HG03196 (cell line): ENCODE results near the gene DOC2B.
"Not testable (repeated sequence)": the region's sequence is repeated elsewhere in the genome, so short reads cannot be mapped to it uniquely, and the experiment has no call there.

Source experiments
- ATAC-seq: cut with Tn5 transposase; IDR thresholded peaks from one replicate; pipeline ENCODE4 v1.9.1; 2021; ENCODE audit not compliant: unreplicated experiment

Gene DOC2B

GRCh38 chr17:146983-147761 is 34.3 kb downstream of the DOC2B start:
- ATAC-seq, result no peak

- no peak for ATAC-seq
Measured at GRCh38 chr17:146546-146945, 34.9 kb downstream of the DOC2B start.

DNA sequence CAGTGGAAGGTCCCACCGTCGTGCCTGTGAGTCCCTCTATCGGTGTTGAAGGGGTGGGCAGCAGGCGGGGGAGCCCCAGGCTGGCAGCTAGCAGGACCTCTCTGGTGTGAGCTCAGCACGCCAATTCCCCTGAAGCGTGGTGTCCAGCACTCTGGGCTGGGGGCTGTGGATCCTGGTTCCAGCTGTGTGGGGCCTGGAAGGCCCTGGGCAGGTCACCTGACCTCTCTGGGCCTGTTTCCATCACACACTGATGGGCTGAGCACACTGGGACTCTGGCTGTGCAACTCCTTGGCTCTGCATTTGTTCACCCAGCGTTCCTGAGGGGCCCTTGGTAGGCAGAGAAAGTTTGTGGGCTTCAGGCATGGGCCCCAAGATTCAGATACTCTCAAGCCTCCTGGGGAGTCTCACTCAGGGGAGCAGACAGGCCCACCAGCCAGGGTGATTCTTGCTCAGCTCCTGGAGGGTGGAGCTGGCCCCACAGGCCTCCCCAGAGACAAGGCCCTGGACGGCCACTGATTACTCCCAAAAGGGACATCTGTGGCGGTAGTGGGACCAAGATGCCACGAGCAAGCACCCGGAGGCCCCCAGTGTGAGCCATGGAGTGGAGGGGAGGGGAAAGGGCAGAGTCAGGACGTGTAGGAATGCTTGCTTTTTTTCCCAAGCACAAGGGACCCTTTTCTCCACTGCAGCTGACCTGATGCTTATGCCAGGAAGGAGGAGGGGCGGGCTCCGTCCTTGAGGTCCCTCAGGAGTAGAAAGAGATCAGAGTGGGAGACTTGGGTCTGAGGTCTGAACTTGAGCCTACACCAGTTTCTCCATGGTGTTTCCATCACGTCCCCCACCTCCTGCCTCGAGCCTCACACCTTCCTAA is 35.5 kb downstream of the DOC2B start:
- no peak for ATAC-seq

- ATAC-seq, result no peak
Measured at GRCh38 chr17:144936-145670, 36.3 kb downstream of the DOC2B start.

DNA sequence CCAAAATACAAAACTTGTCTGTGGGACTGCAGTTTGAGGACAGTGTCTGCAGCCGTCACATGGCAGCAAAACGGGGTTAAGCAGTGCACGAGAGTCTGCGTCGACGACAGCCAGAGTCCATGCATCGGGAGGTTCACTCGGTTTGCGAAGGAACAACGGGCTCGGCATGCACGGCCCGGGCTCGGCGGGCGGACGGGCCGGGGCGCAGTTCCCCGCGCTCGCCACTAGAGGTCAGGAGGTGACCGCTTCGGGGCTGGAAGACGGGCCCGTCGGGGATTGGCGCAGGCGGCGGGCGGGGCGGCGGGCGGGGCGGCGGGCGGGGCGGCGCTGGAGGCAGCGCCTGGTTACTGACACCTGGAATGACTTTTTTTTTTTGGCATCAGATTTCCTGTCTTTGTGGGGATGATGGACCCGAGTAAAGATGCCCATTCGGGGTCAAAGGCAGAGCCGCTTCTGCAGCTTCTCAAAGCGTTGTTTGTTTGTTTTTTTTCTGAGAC is 37.6 kb downstream of the DOC2B start:
- no peak for ATAC-seq

DNA sequence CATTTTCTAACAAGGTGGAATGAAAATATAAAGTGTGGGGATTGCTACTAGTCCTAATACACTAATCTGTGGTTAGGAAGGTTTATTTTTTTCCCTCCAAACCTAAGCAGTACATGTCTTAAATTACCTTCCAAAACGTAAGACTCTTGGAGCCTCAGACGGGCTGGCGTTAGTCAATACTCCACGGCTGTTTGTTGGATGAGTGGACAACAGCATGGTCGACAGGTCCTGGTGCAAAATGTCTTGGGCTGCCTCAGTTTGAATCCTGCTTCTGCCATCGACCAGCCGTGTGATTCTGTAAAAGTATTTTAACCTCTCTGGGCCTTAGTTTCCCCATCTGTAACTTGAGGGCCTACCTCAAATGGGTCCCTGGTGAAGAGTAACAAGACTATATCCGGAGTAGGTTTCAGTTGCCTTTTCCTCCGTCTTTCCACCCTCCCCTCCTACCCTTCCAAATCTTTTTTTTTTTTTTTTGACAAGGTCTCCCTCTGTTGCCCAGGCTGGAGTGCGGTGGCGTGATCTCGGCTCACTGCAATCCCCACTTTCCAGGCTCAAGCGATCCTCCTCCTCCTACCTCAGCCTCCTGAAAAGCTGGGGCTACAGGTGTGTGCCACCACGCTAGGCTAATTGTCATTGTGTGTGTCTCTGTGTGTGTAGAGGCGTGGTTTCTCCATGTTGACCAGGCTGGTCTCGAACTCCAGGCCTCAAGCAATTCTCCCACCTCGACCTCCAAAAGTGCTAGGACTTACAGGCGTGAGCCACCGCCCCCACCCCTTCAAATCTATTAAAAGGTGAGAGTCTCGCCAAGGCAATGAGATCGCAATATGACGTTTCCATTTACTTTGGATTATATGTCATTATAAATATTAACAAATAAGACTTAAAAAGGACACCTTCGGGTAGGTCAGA is 38.3 kb downstream of the DOC2B start:
- no peak for ATAC-seq

DNA sequence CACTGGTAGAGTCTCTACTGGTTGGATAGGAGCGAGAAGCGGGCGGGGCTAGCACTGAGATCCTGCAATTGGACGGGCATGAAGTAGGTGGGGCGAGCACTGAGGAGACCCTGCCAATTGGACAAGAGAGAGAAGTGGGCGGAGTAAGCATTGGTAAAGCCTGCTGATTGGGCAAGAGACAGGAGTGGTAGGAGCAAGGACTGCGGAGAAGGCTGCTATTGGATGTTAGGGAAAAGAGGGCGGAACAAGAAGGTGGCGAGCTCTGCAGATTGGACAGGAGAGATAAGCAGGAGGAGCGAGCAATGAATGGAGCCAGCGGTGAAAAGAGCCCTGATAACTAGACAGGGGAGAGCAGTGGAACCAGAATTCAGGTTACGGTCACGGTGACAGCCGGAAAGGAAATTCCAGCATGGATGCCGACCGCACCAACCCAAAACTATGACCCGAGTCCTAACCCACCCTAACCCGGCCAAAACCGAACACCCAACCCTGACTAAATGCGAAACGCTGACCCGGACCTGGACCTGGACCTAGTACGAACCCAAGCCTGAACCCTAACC is 39.3 kb downstream of the DOC2B start:
- no peak for ATAC-seq

DNA sequence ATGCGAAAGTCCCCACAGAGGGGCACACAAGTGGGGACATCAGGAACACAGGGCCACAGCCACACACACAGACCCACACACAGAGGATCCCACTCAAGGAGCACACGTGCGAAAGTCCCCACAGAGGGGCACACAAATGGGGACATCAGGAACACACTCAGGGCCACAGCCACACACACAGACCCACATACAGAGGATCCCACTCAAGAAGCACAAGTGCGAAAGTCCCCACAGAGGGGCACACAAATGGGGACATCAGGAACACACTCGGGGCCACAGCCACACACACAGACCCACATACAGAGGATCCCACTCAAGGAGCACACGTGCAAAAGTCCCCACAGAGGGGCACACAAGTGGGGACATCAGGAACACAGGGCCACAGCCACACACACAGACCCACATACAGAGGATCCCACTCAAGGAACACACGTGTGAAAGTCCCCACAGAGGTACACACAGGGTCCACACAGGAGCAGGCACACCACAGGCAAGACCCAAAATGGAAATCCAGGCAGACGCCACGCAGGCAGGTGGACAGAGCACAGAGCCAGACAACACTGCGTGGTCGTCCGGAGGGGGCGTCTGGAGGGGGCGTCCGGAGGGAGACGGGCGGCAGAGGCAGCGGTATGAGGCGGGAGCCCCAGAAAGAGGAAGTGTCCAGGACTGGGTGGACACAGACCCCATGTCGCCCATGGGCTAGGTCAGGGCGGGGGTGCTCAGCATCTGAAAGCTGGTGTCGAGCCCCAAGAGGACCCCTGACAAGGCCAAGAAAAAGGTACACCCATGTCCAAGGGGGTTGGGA is 41.8 kb downstream of the DOC2B start:
- ATAC-seq, result not testable (repeated sequence)

DNA sequence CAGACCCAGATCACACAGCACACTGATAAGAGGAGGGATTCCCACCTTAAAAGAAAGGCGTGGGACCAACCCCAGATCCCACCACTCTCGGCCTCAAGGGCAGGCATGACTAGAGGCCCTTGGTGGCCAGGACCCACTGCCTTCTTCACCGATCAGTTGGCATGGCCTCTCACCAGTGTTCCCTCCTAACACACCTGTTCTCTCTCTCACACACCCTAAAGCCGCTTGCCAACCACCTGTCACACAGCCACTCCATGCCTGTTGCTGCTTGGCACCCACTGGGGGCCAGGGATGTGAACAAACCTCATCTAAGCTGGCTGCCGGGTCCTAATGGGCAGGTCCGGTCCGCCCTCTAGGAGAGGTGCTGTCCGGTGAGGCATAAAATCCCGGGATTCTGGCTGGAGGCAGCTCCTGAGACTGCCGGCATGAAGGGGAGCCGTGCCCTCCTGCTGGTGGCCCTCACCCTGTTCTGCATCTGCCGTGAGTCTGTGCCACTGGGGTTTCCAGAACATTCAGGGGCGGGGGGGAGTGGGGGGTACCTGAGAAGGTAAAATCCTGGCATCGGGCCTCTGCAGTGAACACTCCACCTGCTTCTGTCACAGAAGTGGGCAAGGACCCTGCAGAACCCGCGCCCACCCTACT is 44.2 kb downstream of the DOC2B start, which contains the start of gene SCGB1C2:
TSS of gene SCGB1C2 (plus strand) at position 404 of the 642 bp plus-strand sequence. CDS start at position 426, 22 bp downstream.
- ATAC-seq, result not testable (repeated sequence)

DNA sequence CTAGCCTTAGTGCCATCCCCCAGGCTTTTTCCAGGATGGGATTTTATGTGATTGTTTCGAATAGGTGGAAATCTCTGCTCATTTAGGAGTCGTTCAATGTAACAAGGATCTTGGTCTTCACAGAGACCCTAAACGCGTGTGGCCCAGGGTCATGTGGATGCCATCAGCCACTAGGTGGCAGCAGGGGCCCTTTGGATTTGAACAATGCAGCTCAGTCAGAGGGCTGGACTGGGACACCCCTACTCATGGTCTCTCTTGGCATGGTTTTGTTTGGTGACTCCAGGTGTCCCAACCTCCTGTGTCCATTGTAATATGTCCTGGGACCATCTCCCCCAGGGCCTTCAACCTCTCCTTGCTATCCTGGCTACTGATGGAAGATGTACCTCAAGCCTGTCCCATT is 44.9 kb downstream of the DOC2B start:
- ATAC-seq, result not testable (repeated sequence)

DNA sequence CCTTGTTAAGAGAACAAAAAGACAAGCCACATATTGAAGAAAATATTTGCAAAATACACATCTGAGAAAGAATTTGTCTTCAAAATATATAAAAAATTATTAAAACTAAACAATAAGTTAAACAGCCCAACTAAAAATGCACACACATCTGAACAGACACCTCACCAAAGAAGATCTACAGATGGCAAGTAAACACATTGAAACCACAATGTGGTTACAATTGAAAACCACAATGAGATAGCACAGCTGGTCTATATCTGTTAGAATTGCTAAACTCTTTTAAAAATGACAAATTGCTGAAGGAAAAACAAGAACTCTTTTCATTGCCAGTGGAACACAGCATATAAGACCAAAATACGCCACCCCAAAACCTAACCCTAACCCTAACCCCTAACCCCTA is 45.6 kb downstream of the DOC2B start:
- ATAC-seq, result not testable (repeated sequence)

DNA sequence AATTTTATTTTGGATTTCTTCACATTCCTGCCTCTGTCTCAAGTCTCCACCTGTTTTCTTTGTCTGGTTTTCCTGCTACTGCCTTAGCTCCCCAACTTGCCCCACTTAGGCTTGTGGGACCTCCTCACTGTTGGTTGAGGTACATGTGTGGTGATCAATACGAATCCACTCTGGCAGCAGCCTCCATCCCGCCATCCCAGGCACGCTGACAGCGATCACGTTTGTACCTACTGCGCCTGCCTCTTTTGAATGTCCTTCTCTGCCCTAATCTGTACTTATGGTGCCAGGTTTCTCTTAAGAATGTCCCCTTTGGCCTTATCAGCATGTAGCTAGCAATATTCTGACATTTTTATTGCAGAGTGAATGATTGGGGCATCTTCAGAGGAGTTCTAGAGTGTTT is 46.4 kb downstream of the DOC2B start:
- not testable (repeated sequence) for ATAC-seq

DNA sequence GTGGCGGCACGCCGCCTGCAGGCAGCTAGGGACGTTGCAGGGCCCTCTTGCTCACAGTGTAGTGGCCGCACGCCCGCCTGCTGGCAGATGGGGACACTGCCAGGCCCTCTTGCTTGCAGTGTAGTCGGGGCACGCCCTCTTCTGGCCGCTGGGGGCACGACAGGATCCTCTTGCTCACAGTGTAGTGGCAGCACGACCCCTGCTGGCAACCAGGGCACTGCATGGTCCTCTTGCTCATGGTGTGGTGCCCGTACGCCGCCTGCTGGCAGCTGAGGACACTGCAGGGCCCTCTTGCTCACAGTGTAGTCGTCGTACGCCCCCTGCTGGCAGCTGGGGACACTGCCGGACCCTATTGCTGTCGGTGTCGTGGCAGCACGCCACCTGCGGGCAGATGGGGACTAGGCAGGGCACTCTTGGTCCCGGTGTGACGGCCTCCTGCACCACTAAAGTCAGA is 47.1 kb downstream of the DOC2B start:
- peak; percentile 76 for ATAC-seq

- peak; percentile 5 for ATAC-seq
Measured at GRCh38 chr17:133932-134331, 47.5 kb downstream of the DOC2B start.

- not testable (repeated sequence) for ATAC-seq
Measured at GRCh38 chr17:118339-118917, 63.0 kb downstream of the DOC2B start.

DNA sequence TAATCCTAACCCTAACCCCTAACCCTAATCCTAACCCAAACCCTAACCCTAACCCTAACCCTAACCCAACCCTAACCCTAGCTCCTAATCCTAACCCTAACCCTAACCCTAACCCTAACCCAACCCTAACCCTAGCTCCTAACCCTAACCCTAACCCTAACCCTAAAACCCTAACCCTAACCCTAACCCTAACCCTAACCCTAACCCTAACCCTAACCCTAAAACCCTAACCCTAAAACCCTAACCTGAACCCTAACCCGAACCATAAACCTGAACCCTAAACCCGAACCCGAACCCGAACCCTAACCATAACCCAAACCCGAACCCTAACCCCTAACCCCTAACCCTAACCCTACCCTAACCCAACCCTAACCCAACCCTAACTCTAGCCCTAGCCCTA is 68.3 kb downstream of the DOC2B start:
- ATAC-seq, result not testable (repeated sequence)
